ENCODE data around the gene TMEM26.

DNA sequence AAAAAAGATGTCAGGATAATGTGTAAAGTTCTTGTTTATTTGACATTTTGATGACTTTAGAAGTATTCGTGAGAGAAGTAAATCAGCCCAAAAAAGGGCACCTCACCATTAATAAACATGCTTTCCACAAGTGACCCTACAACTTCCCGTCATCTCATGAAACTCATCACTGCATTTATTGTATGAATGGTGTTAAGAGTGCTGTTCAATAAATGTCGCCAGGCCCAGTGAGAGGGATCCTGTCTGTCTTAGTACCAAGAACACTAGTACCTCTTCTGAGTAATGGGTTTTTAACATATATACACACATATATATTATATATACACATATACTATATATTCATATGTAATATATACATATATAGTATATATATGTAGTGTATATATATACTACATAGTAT, 61.9 kb downstream of the TMEM26 start:
- TF ChIP-seq, protein P1, sequence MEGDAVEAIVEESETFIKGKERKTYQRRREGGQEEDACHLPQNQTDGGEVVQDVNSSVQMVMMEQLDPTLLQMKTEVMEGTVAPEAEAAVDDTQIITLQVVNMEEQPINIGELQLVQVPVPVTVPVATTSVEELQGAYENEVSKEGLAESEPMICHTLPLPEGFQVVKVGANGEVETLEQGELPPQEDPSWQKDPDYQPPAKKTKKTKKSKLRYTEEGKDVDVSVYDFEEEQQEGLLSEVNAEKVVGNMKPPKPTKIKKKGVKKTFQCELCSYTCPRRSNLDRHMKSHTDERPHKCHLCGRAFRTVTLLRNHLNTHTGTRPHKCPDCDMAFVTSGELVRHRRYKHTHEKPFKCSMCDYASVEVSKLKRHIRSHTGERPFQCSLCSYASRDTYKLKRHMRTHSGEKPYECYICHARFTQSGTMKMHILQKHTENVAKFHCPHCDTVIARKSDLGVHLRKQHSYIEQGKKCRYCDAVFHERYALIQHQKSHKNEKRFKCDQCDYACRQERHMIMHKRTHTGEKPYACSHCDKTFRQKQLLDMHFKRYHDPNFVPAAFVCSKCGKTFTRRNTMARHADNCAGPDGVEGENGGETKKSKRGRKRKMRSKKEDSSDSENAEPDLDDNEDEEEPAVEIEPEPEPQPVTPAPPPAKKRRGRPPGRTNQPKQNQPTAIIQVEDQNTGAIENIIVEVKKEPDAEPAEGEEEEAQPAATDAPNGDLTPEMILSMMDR (IDR thresholded peaks at IDR 0.05) = no peak
- TF ChIP-seq EP300 (IDR thresholded peaks at IDR 0.05) = no peak
- no peak for TF ChIP-seq POLR2AphosphoS5 (IDR thresholded peaks at IDR 0.05)

Measured in suprapubic skin (tissue), 4 donors.